Measurements from ENCODE around the gene POC1B.
A peak's percentile ranks its signal among the peaks of the same experiment; 100 is the strongest.

DNA sequence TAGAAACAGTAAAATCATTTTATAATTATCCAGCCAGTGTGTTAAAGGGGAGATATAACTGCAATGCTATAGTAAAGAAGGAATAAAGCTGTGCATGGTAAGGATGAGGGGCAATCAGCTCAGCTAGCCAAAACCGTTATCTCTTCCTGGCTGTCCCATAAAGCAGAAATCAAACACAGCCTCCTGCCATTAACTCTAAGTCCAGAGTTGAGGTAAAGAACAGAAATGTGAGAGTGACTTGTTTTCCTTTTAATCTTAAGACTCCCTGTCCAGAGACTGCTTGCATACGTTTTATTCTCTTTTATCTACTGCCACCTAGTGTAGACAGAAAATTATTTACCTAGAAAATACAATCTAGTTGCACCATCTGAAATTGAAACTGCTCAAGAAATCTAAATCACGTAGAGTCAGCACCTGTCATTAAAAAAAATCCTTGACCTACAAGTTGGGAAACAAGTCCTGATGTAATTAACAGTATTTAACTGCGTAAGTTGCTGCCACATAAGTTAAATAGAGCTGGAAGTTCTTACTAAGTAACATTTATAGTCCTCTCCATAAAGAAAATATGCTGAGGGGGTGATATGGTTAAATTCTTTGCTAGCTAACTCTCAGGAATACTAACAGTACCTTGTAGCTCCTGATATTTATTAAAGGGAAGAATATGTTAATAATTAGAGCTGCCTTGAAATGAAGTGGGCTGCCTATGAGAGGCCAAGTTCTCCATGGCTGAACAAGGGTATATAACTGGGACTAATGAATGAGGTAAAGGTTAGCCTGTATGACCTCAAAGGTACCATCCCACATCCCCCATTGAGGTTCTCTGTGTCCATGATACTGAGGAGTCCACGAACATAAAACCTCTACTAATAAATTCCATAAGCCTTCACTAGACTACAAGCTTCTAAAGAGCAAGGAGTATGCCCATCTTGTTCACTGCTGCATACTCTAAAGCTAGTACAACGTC lies 63.9 kb downstream of the POC1B start:
- TF ChIP-seq, protein P1, sequence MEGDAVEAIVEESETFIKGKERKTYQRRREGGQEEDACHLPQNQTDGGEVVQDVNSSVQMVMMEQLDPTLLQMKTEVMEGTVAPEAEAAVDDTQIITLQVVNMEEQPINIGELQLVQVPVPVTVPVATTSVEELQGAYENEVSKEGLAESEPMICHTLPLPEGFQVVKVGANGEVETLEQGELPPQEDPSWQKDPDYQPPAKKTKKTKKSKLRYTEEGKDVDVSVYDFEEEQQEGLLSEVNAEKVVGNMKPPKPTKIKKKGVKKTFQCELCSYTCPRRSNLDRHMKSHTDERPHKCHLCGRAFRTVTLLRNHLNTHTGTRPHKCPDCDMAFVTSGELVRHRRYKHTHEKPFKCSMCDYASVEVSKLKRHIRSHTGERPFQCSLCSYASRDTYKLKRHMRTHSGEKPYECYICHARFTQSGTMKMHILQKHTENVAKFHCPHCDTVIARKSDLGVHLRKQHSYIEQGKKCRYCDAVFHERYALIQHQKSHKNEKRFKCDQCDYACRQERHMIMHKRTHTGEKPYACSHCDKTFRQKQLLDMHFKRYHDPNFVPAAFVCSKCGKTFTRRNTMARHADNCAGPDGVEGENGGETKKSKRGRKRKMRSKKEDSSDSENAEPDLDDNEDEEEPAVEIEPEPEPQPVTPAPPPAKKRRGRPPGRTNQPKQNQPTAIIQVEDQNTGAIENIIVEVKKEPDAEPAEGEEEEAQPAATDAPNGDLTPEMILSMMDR (optimal IDR thresholded peaks at IDR 0.05 in 1 of 3, IDR thresholded peaks at IDR 0.05 in 1 of 3, conservative IDR thresholded peaks at IDR 0.05 in 1 of 3; ENCODE audit: extremely low read depth in 1 of 3, insufficient read depth in 2 of 3, low read length in 3 of 3) = peak in 2 of 3 experiments; percentile 23 to 52
- TF ChIP-seq EZH2 (IDR thresholded peaks at IDR 0.05; ENCODE audit: low read length) = no peak

All from keratinocyte (primary cell).